KMS-11 (cell line): ENCODE measurements around the gene IL13RA2.

Experiments
- H2AFZ ChIP-seq: fragments of 200-600 bp; sonication (generic); 2 replicates; pipeline ENCODE4 v1.6.1; 2016; ENCODE audit warnings: antibody characterized with exemption, mixed run types, low read depth
- H3K27ac ChIP-seq: fragments of 200-600 bp; sonication (generic); 2 replicates; pipeline ENCODE4 v1.6.1; 2016; ENCODE audit warnings: mild to moderate bottlenecking, mixed run types
- H3K27me3 ChIP-seq: fragments of 200-600 bp; sonication (generic); 2 replicates; pipeline ENCODE4 v1.6.1; 2017; ENCODE audit warnings: mild to moderate bottlenecking, low read depth, mixed run types, moderate library complexity; ENCODE audit not compliant: insufficient read depth
- H3K36me3 ChIP-seq: fragments of 200-600 bp; sonication (generic); 2 replicates; pipeline ENCODE4 v1.6.1; 2017; ENCODE audit warnings: mild to moderate bottlenecking, mixed run types; ENCODE audit not compliant: insufficient read depth
- H3K4me1 ChIP-seq: fragments of 200-600 bp; sonication (generic); 2 replicates; pipeline ENCODE4 v1.6.1; 2016; ENCODE audit warnings: mild to moderate bottlenecking, low read depth, mixed run types; ENCODE audit not compliant: poor library complexity, severe bottlenecking
- H3K4me2 ChIP-seq: fragments of 200-600 bp; sonication (generic); 2 replicates; pipeline ENCODE4 v1.7.0; 2016; ENCODE audit warnings: mild to moderate bottlenecking, mixed run types
- H3K4me3 ChIP-seq: fragments of 200-600 bp; sonication (generic); IDR thresholded peaks from 2 replicates; pipeline ENCODE4 v1.6.1; 2017; ENCODE audit warnings: low read depth, low read length, mixed read lengths; ENCODE audit not compliant: insufficient read depth
- H3K79me2 ChIP-seq: fragments of 200-600 bp; sonication (generic); 2 replicates; pipeline ENCODE4 v1.6.1; 2016; ENCODE audit warnings: low read depth, mixed run types; ENCODE audit not compliant: insufficient read depth
- H3K9ac ChIP-seq: fragments of 200-600 bp; sonication (generic); 2 replicates; pipeline ENCODE4 v1.6.1; 2016; ENCODE audit warnings: mild to moderate bottlenecking, mixed run types
- H4K20me1 ChIP-seq: fragments of 200-600 bp; sonication (generic); 2 replicates; pipeline ENCODE4 v1.6.1; 2016; ENCODE audit warnings: mild to moderate bottlenecking, mixed run types; ENCODE audit not compliant: insufficient read depth
- CTCF ChIP-seq: fragments of 200-600 bp; sonication (generic); conservative IDR thresholded peaks from 2 replicates; pipeline ENCODE4 v1.6.1; 2017; ENCODE audit warnings: low read depth, mild to moderate bottlenecking, antibody characterized with exemption, low read length, moderate library complexity, mixed read lengths

The IL13RA2 gene

GRCh38 chrX:115040417-115040816 is 23.0 kb upstream of the IL13RA2 start:
- Histone ChIP-seq H3K9ac (no peak overlapping the region), H3K4me1 (no peaks in the 10 kb centered on the region), H3K4me3 (no peak overlapping the region), H3K36me3 (no peaks in the 10 kb centered on the region), H3K79me2 (no peaks in the 10 kb centered on the region), H4K20me1 (no peaks in the 10 kb centered on the region), H3K4me2 (no peak overlapping the region), H2AFZ (no peak overlapping the region), H3K27ac (no peak overlapping the region), H3K27me3 (no peaks in the 10 kb centered on the region)
- TF ChIP-seq CTCF, result no peak

GRCh38 chrX:115038406-115038805 is 21.0 kb upstream of the IL13RA2 start:
- H4K20me1 ChIP-seq, result no peaks in the 10 kb centered on the region
- H3K9ac ChIP-seq, result no peak overlapping the region
- TF ChIP-seq CTCF, result no peak
- no peak overlapping the region for H3K4me2 ChIP-seq
- H3K4me3 ChIP-seq, result no peak overlapping the region
- H3K4me1 ChIP-seq, result peaks cover 2% of the 10 kb centered on the region
- H3K27me3 ChIP-seq, result no peaks in the 10 kb centered on the region
- no peak overlapping the region for H3K27ac ChIP-seq
- no peaks in the 10 kb centered on the region for H3K36me3 ChIP-seq
- no peaks in the 10 kb centered on the region for H3K79me2 ChIP-seq
- no peak overlapping the region for H2AFZ ChIP-seq

GRCh38 chrX:115036029-115036428 is 18.6 kb upstream of the IL13RA2 start:
- Histone ChIP-seq H3K4me1 (peaks cover 9% of the 10 kb centered on the region), H3K36me3 (no peaks in the 10 kb centered on the region), H3K4me2 (no peak overlapping the region), H3K27me3 (no peaks in the 10 kb centered on the region), H3K27ac (no peak overlapping the region), H3K4me3 (no peak overlapping the region), H3K9ac (no peak overlapping the region), H2AFZ (no peak overlapping the region), H4K20me1 (no peaks in the 10 kb centered on the region), H3K79me2 (no peaks in the 10 kb centered on the region)
- TF ChIP-seq CTCF, result no peak

GRCh38 chrX:115031989-115032388 is 14.6 kb upstream of the IL13RA2 start:
- Histone ChIP-seq H2AFZ (no peak overlapping the region), H3K27me3 (no peaks in the 10 kb centered on the region), H3K4me3 (no peak overlapping the region), H3K36me3 (no peaks in the 10 kb centered on the region), H4K20me1 (no peaks in the 10 kb centered on the region), H3K4me1 (peaks cover 9% of the 10 kb centered on the region), H3K4me2 (no peak overlapping the region), H3K27ac (no peak overlapping the region), H3K9ac (no peak overlapping the region), H3K79me2 (no peaks in the 10 kb centered on the region)
- no peak for TF ChIP-seq CTCF
